CD14-positive monocyte (primary cell): Measurements from ENCODE around the gene CFAP68. TPM values are rescaled to one million over a fixed set of nuclear protein-coding genes. Genes with fewer than 3 reads are reported as not detected.

Experiments
- DNase-seq, 3 donors: peaks; one replicate each; pipeline ENCODE4 v3.0.0-alpha.2; 2011 to 2022
- H2AFZ ChIP-seq: 2 replicates; pipeline ENCODE4 v1.6.0; 2012; ENCODE audit warnings: mild to moderate bottlenecking, low read depth, low read length, inconsistent platforms; ENCODE audit not compliant: insufficient read depth, poor library complexity, severe bottlenecking
- H3K27ac ChIP-seq, 2 donors: 1 replicate in 1 of 2; 2 replicates in 1 of 2; pipeline ENCODE4 v1.5.1; 2012 to 2013; ENCODE audit warnings: low read length in 2 of 2, control low read depth in 1 of 2, inconsistent platforms in 1 of 2, low read depth in 1 of 2, mild to moderate bottlenecking in 1 of 2
- H3K27me3 ChIP-seq, 2 donors: one replicate each; pipeline versions ENCODE4 v1.6.0 to v1.6.1; 2011 to 2013; ENCODE audit warnings: low read length in 2 of 2; ENCODE audit not compliant: control insufficient read depth in 2 of 2, insufficient read depth in 2 of 2
- H3K36me3 ChIP-seq, 2 donors: replicated peaks in 1 of 2; 1 replicate in 1 of 2; 2 replicates in 1 of 2; pipeline versions ENCODE4 v1.5.1 to v1.6.1; 2012 to 2013; ENCODE audit warnings: low read length in 2 of 2, control low read depth in 1 of 2, inconsistent platforms in 1 of 2, mild to moderate bottlenecking in 1 of 2; ENCODE audit not compliant: insufficient read depth in 2 of 2, control insufficient read depth in 1 of 2
- H3K4me1 ChIP-seq, 2 donors: 1 replicate in 1 of 2; 2 replicates in 1 of 2; pipeline versions ENCODE4 v1.5.1 to v1.6.1; 2012 to 2013; ENCODE audit warnings: low read length in 2 of 2, control low read depth in 1 of 2, inconsistent platforms in 1 of 2, mild to moderate bottlenecking in 1 of 2, moderate library complexity in 1 of 2; ENCODE audit not compliant: insufficient read depth in 2 of 2, control insufficient read depth in 1 of 2
- H3K4me2 ChIP-seq: replicated peaks from 2 replicates; pipeline ENCODE3; 2012; ENCODE audit warnings: low read length, moderate library complexity, mild to moderate bottlenecking; ENCODE audit not compliant: poor library complexity, severe bottlenecking; ENCODE audit errors: extremely low read depth
- H3K4me3 ChIP-seq, 3 experiments: fragments of 200-600 bp in 1 of 3; sonication (generic) in 1 of 3; replicated peaks in 1 of 3; 1 replicate in 2 of 3; 2 replicates in 1 of 3; pipeline ENCODE4 v1.5.1; 2011 to 2013; ENCODE audit warnings: low read length in 3 of 3, mild to moderate bottlenecking in 3 of 3, control low read depth in 2 of 3, low read depth in 2 of 3, inconsistent platforms in 1 of 3, moderate library complexity in 1 of 3
- H3K79me2 ChIP-seq: 2 replicates; pipeline ENCODE4 v1.6.0; 2012; ENCODE audit warnings: mild to moderate bottlenecking, control low read depth, inconsistent platforms, low read length, moderate library complexity; ENCODE audit not compliant: insufficient read depth
- H3K9ac ChIP-seq: 2 replicates; pipeline ENCODE4 v1.6.0; 2017; ENCODE audit warnings: low read length, mild to moderate bottlenecking; ENCODE audit not compliant: insufficient read depth, poor library complexity, severe bottlenecking
- H3K9me3 ChIP-seq, 2 donors: replicated peaks in 1 of 2; 1 replicate in 1 of 2; 2 replicates in 1 of 2; pipeline versions ENCODE4 v1.5.1 to v1.6.1; 2012 to 2013; ENCODE audit warnings: low read length in 2 of 2, control low read depth in 1 of 2; ENCODE audit not compliant: control insufficient read depth in 1 of 2, insufficient read depth in 1 of 2
- H4K20me1 ChIP-seq: 2 replicates; pipeline ENCODE4 v1.6.0; 2012; ENCODE audit warnings: mild to moderate bottlenecking, low read length, control low read depth, moderate library complexity; ENCODE audit not compliant: insufficient read depth
- H3K27ac Mint-ChIP-seq, 7 donors: one replicate each; pipeline ENCODE4 v1.8.0; 2020; ENCODE audit warnings: mild to moderate bottlenecking in 7 of 7, mixed read lengths in 7 of 7, moderate library complexity in 6 of 7, inconsistent platforms in 2 of 7
- H3K27me3 Mint-ChIP-seq, 3 donors: one replicate each; pipeline ENCODE4 v1.8.0; 2021 to 2022; ENCODE audit warnings: low read depth in 3 of 3, mild to moderate bottlenecking in 3 of 3, mixed read lengths in 3 of 3, moderate library complexity in 3 of 3, inconsistent platforms in 1 of 3
- H3K36me3 Mint-ChIP-seq, 2 donors: one replicate each; pipeline ENCODE4 v1.8.0; 2020; ENCODE audit warnings: mixed read lengths in 2 of 2, inconsistent platforms in 1 of 2, mild to moderate bottlenecking in 1 of 2
- H3K4me1 Mint-ChIP-seq: one replicate; pipeline ENCODE4 v1.8.0; 2020; ENCODE audit warnings: mild to moderate bottlenecking, mixed read lengths
- H3K4me3 Mint-ChIP-seq, 2 donors: one replicate each; pipeline ENCODE4 v1.8.0; 2020; ENCODE audit warnings: mild to moderate bottlenecking in 2 of 2, mixed read lengths in 2 of 2, moderate library complexity in 1 of 2
- H3K9me3 Mint-ChIP-seq, 7 donors: one replicate each; pipeline ENCODE4 v1.8.0; 2020 to 2022; ENCODE audit warnings: mixed read lengths in 7 of 7, mild to moderate bottlenecking in 6 of 7, moderate library complexity in 6 of 7, inconsistent platforms in 2 of 7
- WGBS: methylation state at CpG from one replicate; pipeline ENCODE4 v1.1.5; 2013; ENCODE audit warnings: missing lambda C conversion rate; ENCODE audit not compliant: insufficient coverage; 5-methylcytosine and 5-hydroxymethylcytosine counted together
- intact Hi-C, 2 donors: fragments of 100-400 bp; cut with micrococcal nuclease; formaldehyde crosslinking; loops; one replicate each; pipeline versions ENCODE4 v1.15.0 to v1.15.1; 2023
- polyA plus RNA-seq, 3 donors: library from polyadenylated mRNA; depleted of rRNA in 1 of 3; unstranded in 2 of 3; stranded (reverse) in 1 of 3; fragments of 300-500 nt in 2 of 3; fragments of >200 nt in 1 of 3; fragmentation: Illumina TruSeq in 2 of 3; gene quantifications; 1 replicate in 2 of 3; 2 replicates in 1 of 3; pipeline ENCODE4 v1.2.3, GENCODE V29; 2012 to 2021
- TF ChIP-seq, protein P1 (sequence below): fragments of 200-600 bp; IDR thresholded peaks from one replicate; pipeline ENCODE4 v1.8.0; 2022; ENCODE audit warnings: antibody characterized with exemption, mild to moderate bottlenecking

CFAP68 gene
- polyA plus RNA-seq, 3 donors: 3.6 to 5.3 (median 5.0) TPM

DNA sequence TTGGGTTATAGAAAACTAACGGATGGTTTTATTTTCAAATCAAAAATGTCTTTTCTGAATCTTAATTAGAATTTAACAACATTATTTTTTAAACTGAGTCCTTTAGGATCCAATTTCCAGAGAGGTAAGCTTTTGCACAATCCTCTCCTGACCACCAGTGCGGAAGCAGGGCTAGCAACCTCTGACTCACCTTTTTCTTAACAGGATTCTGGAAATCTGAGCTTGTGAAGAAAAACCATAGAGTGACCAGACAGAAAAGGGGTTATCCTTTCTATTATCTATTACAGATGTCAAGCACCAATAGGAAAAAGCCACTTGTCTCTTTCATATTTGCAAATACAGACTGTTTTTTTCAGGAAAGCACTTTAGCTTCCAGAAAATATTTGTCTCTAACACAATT is 33.3 kb upstream of the CFAP68 start:
- DNase-seq: peak; percentile 17 to 68 (median 57)
- Histone ChIP-seq H3K79me2 (no peaks in the 10 kb centered on the region), H3K27ac (peak overlapping the region; percentile 49 to 83), H3K9me3 (no peaks in the 10 kb centered on the region), H3K4me3 (peak overlapping the region in 1 of 3 experiments; percentile 35), H3K4me2 (peak overlapping the region; percentile 45), H3K9ac (no peak overlapping the region), H4K20me1 (no peaks in the 10 kb centered on the region), H3K4me1 (peaks cover 45 to 55% of the 10 kb centered on the region in 2 donors), H2AFZ (no peak overlapping the region), H3K36me3 (peaks cover 0 to 9% of the 10 kb centered on the region in 2 donors), H3K27me3 (no peaks in the 10 kb centered on the region)
- intact Hi-C loops: loop anchor here (10.0 kb wide), 2 partner anchors 71 to 281 kb away; no protein-coding TSS in a partner anchor
- TF ChIP-seq, protein P1, sequence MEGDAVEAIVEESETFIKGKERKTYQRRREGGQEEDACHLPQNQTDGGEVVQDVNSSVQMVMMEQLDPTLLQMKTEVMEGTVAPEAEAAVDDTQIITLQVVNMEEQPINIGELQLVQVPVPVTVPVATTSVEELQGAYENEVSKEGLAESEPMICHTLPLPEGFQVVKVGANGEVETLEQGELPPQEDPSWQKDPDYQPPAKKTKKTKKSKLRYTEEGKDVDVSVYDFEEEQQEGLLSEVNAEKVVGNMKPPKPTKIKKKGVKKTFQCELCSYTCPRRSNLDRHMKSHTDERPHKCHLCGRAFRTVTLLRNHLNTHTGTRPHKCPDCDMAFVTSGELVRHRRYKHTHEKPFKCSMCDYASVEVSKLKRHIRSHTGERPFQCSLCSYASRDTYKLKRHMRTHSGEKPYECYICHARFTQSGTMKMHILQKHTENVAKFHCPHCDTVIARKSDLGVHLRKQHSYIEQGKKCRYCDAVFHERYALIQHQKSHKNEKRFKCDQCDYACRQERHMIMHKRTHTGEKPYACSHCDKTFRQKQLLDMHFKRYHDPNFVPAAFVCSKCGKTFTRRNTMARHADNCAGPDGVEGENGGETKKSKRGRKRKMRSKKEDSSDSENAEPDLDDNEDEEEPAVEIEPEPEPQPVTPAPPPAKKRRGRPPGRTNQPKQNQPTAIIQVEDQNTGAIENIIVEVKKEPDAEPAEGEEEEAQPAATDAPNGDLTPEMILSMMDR: no peak
- Mint-ChIP-seq H3K4me1 (peaks cover 51% of the 10 kb centered on the region), H3K4me3 (no peak overlapping the region), H3K9me3 (no peaks in the 10 kb centered on the region), H3K27ac (peak overlapping the region; percentile 89 to 97 (median 96)), H3K36me3 (peaks cover 14 to 17% of the 10 kb centered on the region in 2 donors), H3K27me3 (peaks cover 0 to 2% (median 0%) of the 10 kb centered on the region in 3 donors)
- WGBS: no CpG with 5 or more reads among the region's 2 CpGs

DNA sequence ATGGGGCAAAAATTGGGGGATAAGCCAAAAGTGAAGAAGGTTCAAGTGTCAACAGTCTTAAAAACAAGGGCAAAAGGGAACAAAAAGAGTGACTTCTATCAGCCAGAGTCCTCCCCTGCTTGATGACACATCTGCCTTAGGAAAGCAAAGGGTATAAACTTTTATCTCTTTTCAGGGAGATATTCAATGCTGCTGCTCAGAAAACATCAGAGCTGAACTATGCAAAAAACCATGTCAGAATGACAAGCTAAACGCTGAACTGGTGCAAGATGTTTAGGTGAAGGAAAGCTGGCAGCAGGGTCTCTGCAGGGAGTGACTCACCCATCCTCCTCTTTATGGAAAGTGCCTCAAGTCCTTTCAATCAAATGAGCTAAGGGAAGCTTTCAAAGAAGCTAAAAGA is 32.7 kb upstream of the CFAP68 start:
- TF ChIP-seq, protein P1: no peak
- Mint-ChIP-seq H3K9me3 (no peaks in the 10 kb centered on the region), H3K27me3 (peaks cover 0 to 2% (median 0%) of the 10 kb centered on the region in 3 donors), H3K27ac (peak overlapping the region; percentile 89 to 97 (median 96)), H3K4me3 (no peak overlapping the region), H3K4me1 (peaks cover 48% of the 10 kb centered on the region), H3K36me3 (peaks cover 14 to 17% of the 10 kb centered on the region in 2 donors)
- no peaks in the 10 kb centered on the region for H3K27me3 ChIP-seq
- no peak overlapping the region for H3K9ac ChIP-seq
- peaks cover 0 to 9% of the 10 kb centered on the region in 2 donors for H3K36me3 ChIP-seq
- no peak overlapping the region for H2AFZ ChIP-seq
- H3K4me2 ChIP-seq: peak overlapping the region; percentile 45
- no peaks in the 10 kb centered on the region for H3K9me3 ChIP-seq
- WGBS: 20% methylated on average over 1 of the region's 1 CpG
- H3K27ac ChIP-seq: peak overlapping the region; percentile 33 to 83
- H3K4me1 ChIP-seq: peaks cover 45 to 50% of the 10 kb centered on the region in 2 donors
- peak; percentile 22 to 45 (median 26) for DNase-seq
- H3K79me2 ChIP-seq: no peaks in the 10 kb centered on the region
- intact Hi-C loops: loop anchor here (10.0 kb wide), 2 partner anchors 72 to 282 kb away; no protein-coding TSS in a partner anchor
- H4K20me1 ChIP-seq: no peaks in the 10 kb centered on the region
- H3K4me3 ChIP-seq: peak overlapping the region in 1 of 3 experiments; percentile 35
